Measurements from ENCODE around the gene PER1. TPM values are rescaled to one million over a fixed set of nuclear protein-coding genes. Genes with fewer than 3 reads are reported as not detected.

Gene PER1
- total RNA-seq, 1 donor from 2014 or later = 75.9 TPM

GRCh38 chr17:8096541-8096940, 55.7 kb downstream of the PER1 start:
- no peak for TF ChIP-seq CTCF (IDR thresholded peaks at IDR 0.05)
- Mint-ChIP-seq H3K9me3 (ENCODE audit: low read depth) (no peaks in the 10 kb centered on the region), H3K27me3 (ENCODE audit: low read depth) (peaks cover 44% of the 10 kb centered on the region), H3K36me3 (ENCODE audit: low read depth) (no peaks in the 10 kb centered on the region), H3K4me1 (ENCODE audit: low read depth) (no peaks in the 10 kb centered on the region), H3K4me3 (ENCODE audit: unreplicated experiment) (no peak overlapping the region), H3K27ac (ENCODE audit: unreplicated experiment) (no peak overlapping the region)
- no peak for DNase-seq (ENCODE audit: low spot score)

DNA sequence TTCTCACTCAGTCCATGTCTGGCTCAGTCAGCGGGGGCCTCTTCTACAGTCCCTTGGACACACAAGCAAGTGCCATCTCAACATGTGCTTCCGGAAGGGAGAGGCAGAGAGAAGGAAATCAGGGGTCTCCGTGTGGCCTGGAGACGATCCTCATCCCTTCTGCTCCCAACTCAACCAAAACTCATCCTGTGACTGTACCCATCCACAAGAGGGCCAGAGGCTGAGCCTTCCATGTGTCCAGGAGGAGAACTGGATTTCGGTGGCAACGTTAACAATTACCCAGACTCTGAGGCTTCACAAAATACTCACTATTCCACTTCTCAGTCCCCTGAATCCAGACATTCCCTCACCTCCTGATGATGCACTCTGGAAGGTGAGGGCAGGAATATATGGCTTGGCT, 56.8 kb downstream of the PER1 start:
- no peak for DNase-seq (ENCODE audit: low spot score)
- Mint-ChIP-seq H3K9me3 (ENCODE audit: low read depth) (no peaks in the 10 kb centered on the region), H3K36me3 (ENCODE audit: low read depth) (no peaks in the 10 kb centered on the region), H3K27ac (ENCODE audit: unreplicated experiment) (no peak overlapping the region), H3K4me3 (ENCODE audit: unreplicated experiment) (no peak overlapping the region), H3K4me1 (ENCODE audit: low read depth) (no peaks in the 10 kb centered on the region), H3K27me3 (ENCODE audit: low read depth) (peaks cover 55% of the 10 kb centered on the region)
- TF ChIP-seq CTCF (IDR thresholded peaks at IDR 0.05) = no peak

DNA sequence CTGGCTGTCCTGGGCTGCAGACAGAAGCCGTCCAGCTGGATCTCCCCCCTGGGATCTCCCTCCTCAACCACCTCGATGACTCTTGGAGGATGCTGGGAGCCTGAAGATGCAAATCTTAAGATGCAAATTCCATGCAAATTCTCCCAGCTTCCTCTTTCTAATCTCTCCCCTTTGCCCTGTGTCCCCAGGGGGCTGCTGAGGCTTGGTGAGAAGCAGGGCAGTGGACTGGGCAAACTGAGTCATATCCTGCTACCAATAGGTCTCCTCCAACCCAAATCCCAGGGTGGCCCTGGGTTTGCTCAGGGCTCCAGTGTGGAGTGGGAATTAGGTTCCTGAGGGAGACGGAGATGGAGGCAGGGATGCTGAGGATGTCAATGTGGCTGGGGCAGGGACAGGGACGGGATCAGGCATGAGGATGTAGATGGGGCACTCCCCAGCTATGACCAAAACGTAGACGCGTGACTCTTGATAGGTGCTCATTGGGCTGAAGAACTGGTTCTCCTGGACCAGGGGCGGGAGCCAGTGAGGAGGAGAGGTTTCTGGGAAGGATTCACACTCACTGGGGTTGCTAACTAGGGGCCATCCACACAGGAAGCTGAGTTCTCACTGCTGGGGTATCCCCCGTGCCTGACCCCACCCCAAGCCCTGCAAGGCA, 61.0 kb downstream of the PER1 start:
- TF ChIP-seq CTCF (IDR thresholded peaks at IDR 0.05) = no peak
- H3K4me3 Mint-ChIP-seq (ENCODE audit: unreplicated experiment) = no peak overlapping the region
- no peak overlapping the region for H3K27ac Mint-ChIP-seq (ENCODE audit: unreplicated experiment)
- no peaks in the 10 kb centered on the region for H3K36me3 Mint-ChIP-seq (ENCODE audit: low read depth)
- peaks cover 67% of the 10 kb centered on the region for H3K27me3 Mint-ChIP-seq (ENCODE audit: low read depth)
- no peaks in the 10 kb centered on the region for H3K4me1 Mint-ChIP-seq (ENCODE audit: low read depth)
- no peaks in the 10 kb centered on the region for H3K9me3 Mint-ChIP-seq (ENCODE audit: low read depth)
- DNase-seq (ENCODE audit: low spot score) = no peak

Small RNAs within 50 kb of the gene (microRNA-seq; reads per million reads assigned to microRNA genes)
- gene MIR4521 (ENCODE audit: borderline number of aligned reads) (27.7 reads per million, percentile 42 among the genes with 10 or more reads in this experiment), gene MIR6883 (ENCODE audit: borderline number of aligned reads) (not detected)

Other genes starting within 250 kb of the PER1 start
- 1.6 to 2.2 TPM (median 1.8 TPM) in 3 replicates for gene RNF227, start 236.1 kb downstream of the PER1 start, total RNA-seq
- gene KCNAB3, start 222.5 kb downstream of the PER1 start, total RNA-seq = 1.9 to 3.2 TPM (median 2.3 TPM) in 3 replicates
- 113 to 135 TPM (median 121 TPM) in 3 replicates for gene TRAPPC1, start 220.5 kb downstream of the PER1 start, total RNA-seq
- gene CNTROB, start 220.2 kb downstream of the PER1 start, total RNA-seq = 28.7 to 29.2 TPM (median 29.2 TPM) in 3 replicates
- not detected in 3 replicates for gene GUCY2D, start 149.8 kb downstream of the PER1 start, total RNA-seq
- not detected in 3 replicates for gene ALOX15B, start 113.3 kb downstream of the PER1 start, total RNA-seq
- gene ALOX12B, start 64.7 kb downstream of the PER1 start, total RNA-seq = 0.17 TPM in 1 of 3 replicates, not detected in the others
- gene ALOXE3, start 33.9 kb downstream of the PER1 start, total RNA-seq = 0.12 to 0.13 TPM (median 0.12 TPM) in 3 replicates
- 0.51 to 1.5 TPM (median 0.70 TPM) in 3 replicates for gene HES7, start 28.3 kb downstream of the PER1 start, total RNA-seq
- 45.4 to 58.1 TPM (median 46.7 TPM) in 3 replicates for gene VAMP2, start 10.5 kb upstream of the PER1 start, total RNA-seq
- 7.8 to 12.1 TPM (median 8.4 TPM) in 3 replicates for gene TMEM107, start 24.0 kb upstream of the PER1 start, total RNA-seq
- gene BORCS6, start 37.8 kb upstream of the PER1 start, total RNA-seq = 5.5 to 8.6 TPM (median 8.2 TPM) in 3 replicates
- gene AURKB, start 58.2 kb upstream of the PER1 start, total RNA-seq = 8.6 to 14.1 TPM (median 8.9 TPM) in 3 replicates
- gene CTC1, start 95.7 kb upstream of the PER1 start, total RNA-seq = 19.9 to 28.7 TPM (median 22.1 TPM) in 3 replicates
- 30.2 to 52.1 TPM (median 32.7 TPM) in 3 replicates for gene PFAS, start 96.9 kb upstream of the PER1 start, total RNA-seq
- gene RANGRF, start 136.3 kb upstream of the PER1 start, total RNA-seq = 19.8 to 24.5 TPM (median 21.2 TPM) in 3 replicates
- 4.2 to 8.4 TPM (median 5.5 TPM) in 3 replicates for gene SLC25A35, start 143.0 kb upstream of the PER1 start, total RNA-seq
- gene ARHGEF15, start 157.8 kb upstream of the PER1 start, total RNA-seq = not detected in 3 replicates
- gene ODF4, start 187.4 kb upstream of the PER1 start, total RNA-seq = not detected in 3 replicates
- 1,065 to 1,130 TPM (median 1,086 TPM) in 3 replicates for gene RPL26, start 230.8 kb upstream of the PER1 start, total RNA-seq
- not detected in 3 replicates for gene RNF222, start 245.4 kb upstream of the PER1 start, total RNA-seq